IMR-90 (cell line): Measurements from ENCODE around the gene STARD6. TPM values are rescaled to one million over a fixed set of nuclear protein-coding genes. Genes with fewer than 3 reads are reported as not detected.

Source experiments
- ATAC-seq: fragments of 200-7000 bp; cut with Tn5 transposase; 2 replicates; pipeline ENCODE4 v1.9.1; 2020; ENCODE audit warnings: low read depth, mild to moderate bottlenecking, moderate library complexity
- BruUV-seq: library from RNA; stranded (reverse); fragments of 400-500 nt; replicated peaks from 2 replicates; lab custom pipeline; 2021; lab: Mats Ljungman, UMichigan
- CTCF ChIA-PET: fragments of 300-600 bp; formaldehyde crosslinking; extraction: SDS; loops from one replicate; lab custom pipeline; 2021; ENCODE audit warnings: antibody characterized with exemption; lab: Yijun Ruan, JAX
- POLR2A ChIA-PET: fragments of 300-600 bp; sonication (Branson Sonifier 250); formaldehyde crosslinking; loops from one replicate; lab custom pipeline; 2022; ENCODE audit warnings: antibody characterized with exemption; ENCODE audit not compliant: unreplicated experiment; lab: Charles Lee
- DNase-seq: peaks from one replicate; pipeline ENCODE4 v3.0.0; 2013
- H2AFZ ChIP-seq: replicated peaks from 2 replicates; pipeline ENCODE3; 2013; ENCODE audit warnings: low read length, mild to moderate bottlenecking; ENCODE audit not compliant: poor library complexity
- H2AK5ac ChIP-seq: 2 replicates; pipeline ENCODE4 v1.6.1; 2013; ENCODE audit warnings: low read depth, low read length, inconsistent platforms
- H2AK9ac ChIP-seq: replicated peaks from 2 replicates; pipeline ENCODE3; 2013; ENCODE audit warnings: mild to moderate bottlenecking, low read depth, low read length, moderate library complexity; ENCODE audit not compliant: poor library complexity
- H2BK120ac ChIP-seq: 2 replicates; pipeline ENCODE4 v1.6.1; 2013; ENCODE audit warnings: low read depth, low read length, inconsistent platforms
- H2BK15ac ChIP-seq: 3 replicates; pipeline ENCODE4 v1.6.1; 2013; ENCODE audit warnings: low read depth, low read length, inconsistent platforms
- H2BK20ac ChIP-seq: 2 replicates; pipeline ENCODE4 v1.6.1; 2013; ENCODE audit warnings: low read depth, mild to moderate bottlenecking, inconsistent platforms, low read length, moderate library complexity
- H2BK5ac ChIP-seq: 2 replicates; pipeline ENCODE4 v1.6.1; 2013; ENCODE audit warnings: mild to moderate bottlenecking, low read depth, low read length, inconsistent platforms; ENCODE audit not compliant: poor library complexity, severe bottlenecking
- H3K14ac ChIP-seq: replicated peaks from 2 replicates; pipeline ENCODE4 v1.6.1; 2013; ENCODE audit warnings: low read depth, low read length, inconsistent platforms
- H3K18ac ChIP-seq: 2 replicates; pipeline ENCODE4 v1.6.1; 2013; ENCODE audit warnings: low read depth, low read length, control low read depth
- H3K23ac ChIP-seq: 2 replicates; pipeline ENCODE4 v1.6.1; 2013; ENCODE audit warnings: low read depth, low read length, inconsistent platforms
- H3K27ac ChIP-seq: 2 replicates; pipeline ENCODE4 v1.5.1; 2013; ENCODE audit warnings: mild to moderate bottlenecking, control low read depth, low read length; ENCODE audit not compliant: insufficient read depth
- H3K27me3 ChIP-seq: 2 replicates; pipeline ENCODE4 v1.6.1; 2013; ENCODE audit warnings: low read length; ENCODE audit not compliant: control insufficient read depth, insufficient read depth
- H3K36me3 ChIP-seq: 2 replicates; pipeline ENCODE4 v1.6.1; 2013; ENCODE audit warnings: low read length, mixed read lengths; ENCODE audit not compliant: control insufficient read depth, insufficient read depth
- H3K4ac ChIP-seq: 2 replicates; pipeline ENCODE4 v1.6.1; 2013; ENCODE audit warnings: low read depth, low read length, inconsistent platforms
- H3K4me1 ChIP-seq: 2 replicates; pipeline ENCODE4 v1.6.1; 2013; ENCODE audit warnings: low read length, mixed read lengths; ENCODE audit not compliant: control insufficient read depth, insufficient read depth
- H3K4me2 ChIP-seq: 2 replicates; pipeline ENCODE4 v1.6.1; 2013; ENCODE audit warnings: low read depth, mild to moderate bottlenecking, control low read depth, low read length, moderate library complexity
- H3K4me3 ChIP-seq: 2 replicates; pipeline ENCODE4 v1.5.1; 2013; ENCODE audit warnings: low read depth, mild to moderate bottlenecking, control low read depth, low read length, moderate library complexity; ENCODE audit not compliant: insufficient read depth
- H3K56ac ChIP-seq: 2 replicates; pipeline ENCODE4 v1.6.1; 2013; ENCODE audit warnings: low read length, inconsistent platforms; ENCODE audit not compliant: insufficient read depth; ENCODE audit errors: extremely low read depth
- H3K79me1 ChIP-seq, 2 experiments: 2 replicates each; pipeline ENCODE4 v1.6.1; 2013; ENCODE audit warnings: low read length in 2 of 2, inconsistent platforms in 1 of 2, low read depth in 1 of 2
- H3K9ac ChIP-seq: 2 replicates; pipeline ENCODE4 v1.6.1; 2013; ENCODE audit warnings: low read depth, low read length, control low read depth
- H3K9me1 ChIP-seq: 2 replicates; pipeline ENCODE4 v1.6.1; 2013; ENCODE audit warnings: low read length, inconsistent platforms; ENCODE audit not compliant: insufficient read depth
- H3K9me3 ChIP-seq: 2 replicates; pipeline ENCODE4 v1.6.1; 2013; ENCODE audit warnings: low read length; ENCODE audit not compliant: control insufficient read depth, insufficient read depth
- H4K20me1 ChIP-seq: 2 replicates; pipeline ENCODE4 v1.6.1; 2013; ENCODE audit warnings: low read length, inconsistent platforms; ENCODE audit not compliant: insufficient read depth
- H4K5ac ChIP-seq: 2 replicates; pipeline ENCODE4 v1.6.1; 2013; ENCODE audit warnings: mild to moderate bottlenecking, low read depth, low read length, control low read depth
- H4K8ac ChIP-seq, 2 experiments: 2 replicates each; pipeline ENCODE4 v1.6.1; 2013; ENCODE audit warnings: low read depth in 2 of 2, low read length in 2 of 2, control low read depth in 1 of 2, inconsistent platforms in 1 of 2
- H4K91ac ChIP-seq: 2 replicates; pipeline ENCODE4 v1.6.1; 2013; ENCODE audit warnings: low read depth, low read length, inconsistent platforms; ENCODE audit not compliant: insufficient read depth
- BHLHE40 ChIP-seq: fragments of 150-350 bp; IDR thresholded peaks from 2 replicates; pipeline ENCODE4 v1.6.1; 2016; ENCODE audit warnings: mild to moderate bottlenecking, low read depth, low read length
- MAZ ChIP-seq: IDR thresholded peaks from 2 replicates; pipeline ENCODE4 v1.6.1; 2012; ENCODE audit warnings: low read depth, mild to moderate bottlenecking, low read length, improper control_type of control experiment, moderate library complexity, borderline replicate concordance
- MXI1 ChIP-seq: IDR thresholded peaks from 2 replicates; pipeline ENCODE4 v1.6.1; 2012; ENCODE audit warnings: low read depth, mild to moderate bottlenecking, low read length, moderate library complexity, borderline replicate concordance
- NFE2L2 ChIP-seq: fragments of 150-350 bp; IDR thresholded peaks from 2 replicates; pipeline ENCODE4 v1.6.1; 2016; ENCODE audit warnings: low read depth, mild to moderate bottlenecking, low read length
- WGBS, 2 experiments: methylation state at CpG; one replicate each; pipeline versions ENCODE4 v1.1.5 to v1.1.7; 2013; ENCODE audit warnings: missing lambda C conversion rate in 2 of 2; ENCODE audit not compliant: insufficient read length in 1 of 2; ENCODE audit errors: extremely low coverage in 2 of 2; 5-methylcytosine and 5-hydroxymethylcytosine counted together
- dilution Hi-C: fragments of 300-500 bp; cut with HindIII; formaldehyde crosslinking; loops from one replicate; pipeline ENCODE4 v1.14.3; 2018; ENCODE audit warnings: low sequenced_read_pairs; ENCODE audit not compliant: unreplicated experiment
- in situ Hi-C: fragments of 300-500 bp; cut with MboI; formaldehyde crosslinking; loops from 3 replicates; pipeline ENCODE4 v1.14.3; 2019; ENCODE audit warnings: low sequenced_read_pairs, inconsistent platforms, mixed read lengths
- intact Hi-C: fragments of 100-400 bp; cut with micrococcal nuclease; formaldehyde crosslinking; loops from 2 replicates; pipeline ENCODE4 v1.10.0; 2022
- polyA plus RNA-seq, 3 experiments: library from polyadenylated mRNA; depleted of rRNA; stranded (reverse); fragments of >200 nt; gene quantifications; 2 replicates each; pipeline ENCODE4 v1.2.3, GENCODE V29; 2012; ENCODE audit warnings: low replicate concordance in 1 of 3
- total RNA-seq: library from RNA; depleted of rRNA; stranded (reverse); fragments of >200 nt; gene quantifications from 2 replicates; pipeline ENCODE4 v1.2.3, GENCODE V29; 2012
- TF ChIP-seq, protein P1 (sequence below): fragments of 150-350 bp; IDR thresholded peaks from 2 replicates; pipeline ENCODE4 v1.6.1; 2017; ENCODE audit warnings: mild to moderate bottlenecking, antibody characterized with exemption, low read length, low read depth
- TF ChIP-seq, protein P2 (sequence below): fragments of 150-350 bp; IDR thresholded peaks from 2 replicates; pipeline ENCODE4 v1.6.1; 2016; ENCODE audit warnings: low read depth, mild to moderate bottlenecking, low read length, moderate library complexity, borderline replicate concordance

Gene STARD6
- total and polyA plus RNA-seq, 2 of the 4 experiments (the other 2 are of a cell fraction) = not detected

GRCh38 chr18:54284981-54285785 lies 72.5 kb downstream of the STARD6 start:
- Histone ChIP-seq H4K5ac (no peak overlapping the region), H3K23ac (no peak overlapping the region), H2AFZ (no peak overlapping the region), H3K18ac (no peak overlapping the region), H3K4me3 (no peak overlapping the region), H3K56ac (no peak overlapping the region; the same call in 1 of the 2 replicates), H3K4me1 (no peaks in the 10 kb centered on the region), H3K27ac (no peak overlapping the region), H3K36me3 (peaks cover 7% of the 10 kb centered on the region; the same call in 1 of the 2 replicates), H3K14ac (no peak overlapping the region), H2BK5ac (no peak overlapping the region), H3K79me1 (peaks cover 0 to 4% of the 10 kb centered on the region in 2 experiments; a peak in 1 of 4 replicates), H4K91ac (no peak overlapping the region), H4K20me1 (no peaks in the 10 kb centered on the region), H2BK15ac (no peak overlapping the region), H4K8ac (no peak overlapping the region), H2AK9ac (no peak overlapping the region), H3K9me3 (no peaks in the 10 kb centered on the region), H2AK5ac (no peak overlapping the region), H2BK20ac (no peak overlapping the region), H2BK120ac (no peak overlapping the region), H3K9me1 (no peaks in the 10 kb centered on the region), H3K27me3 (no peaks in the 10 kb centered on the region), H3K4ac (no peak overlapping the region), H3K4me2 (no peak overlapping the region), H3K9ac (no peak overlapping the region)
- dilution Hi-C loops (no loop called here), in situ Hi-C loops (no loop called here), intact Hi-C loops (no loop called here)
- TF ChIP-seq, protein P1, sequence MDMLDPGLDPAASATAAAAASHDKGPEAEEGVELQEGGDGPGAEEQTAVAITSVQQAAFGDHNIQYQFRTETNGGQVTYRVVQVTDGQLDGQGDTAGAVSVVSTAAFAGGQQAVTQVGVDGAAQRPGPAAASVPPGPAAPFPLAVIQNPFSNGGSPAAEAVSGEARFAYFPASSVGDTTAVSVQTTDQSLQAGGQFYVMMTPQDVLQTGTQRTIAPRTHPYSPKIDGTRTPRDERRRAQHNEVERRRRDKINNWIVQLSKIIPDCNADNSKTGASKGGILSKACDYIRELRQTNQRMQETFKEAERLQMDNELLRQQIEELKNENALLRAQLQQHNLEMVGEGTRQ = no peak
- TF ChIP-seq MXI1 (peak; percentile 28; the same call in 1 of the 2 replicates), BHLHE40 (peak; percentile 33; the same call in 1 of the 2 replicates), MAZ (no peak), NFE2L2 (no peak)
- TF ChIP-seq, protein P2, sequence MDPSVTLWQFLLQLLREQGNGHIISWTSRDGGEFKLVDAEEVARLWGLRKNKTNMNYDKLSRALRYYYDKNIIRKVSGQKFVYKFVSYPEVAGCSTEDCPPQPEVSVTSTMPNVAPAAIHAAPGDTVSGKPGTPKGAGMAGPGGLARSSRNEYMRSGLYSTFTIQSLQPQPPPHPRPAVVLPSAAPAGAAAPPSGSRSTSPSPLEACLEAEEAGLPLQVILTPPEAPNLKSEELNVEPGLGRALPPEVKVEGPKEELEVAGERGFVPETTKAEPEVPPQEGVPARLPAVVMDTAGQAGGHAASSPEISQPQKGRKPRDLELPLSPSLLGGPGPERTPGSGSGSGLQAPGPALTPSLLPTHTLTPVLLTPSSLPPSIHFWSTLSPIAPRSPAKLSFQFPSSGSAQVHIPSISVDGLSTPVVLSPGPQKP = no peak
- POLR2A ChIA-PET = no interaction called here
- peak; percentile 99 for ATAC-seq
- WGBS, 2 experiments = no CpG with 5 or more reads among the region's 8 CpGs
- CTCF ChIA-PET = interaction anchor here (0.6 kb wide), 1 partner anchor 271 kb away, joined by 5 read pairs; no protein-coding TSS in a partner anchor
- peak; percentile 75 for DNase-seq
- BruUV-seq = no TSS peak
